BLaER1 (cell line): Measurements from ENCODE around the gene NLRC5.

Experiments
- H3K27ac ChIP-seq: shearing (Covaris generic); formaldehyde crosslinking; 2 replicates; pipeline ENCODE4 v1.8.1; 2022
- H3K27me3 ChIP-seq: shearing (Covaris generic); formaldehyde crosslinking; 2 replicates; pipeline ENCODE4 v1.8.1; 2022
- H3K36me3 ChIP-seq: shearing (Covaris generic); formaldehyde crosslinking; 2 replicates; pipeline ENCODE4 v1.8.1; 2022
- H3K4me1 ChIP-seq: shearing (Covaris generic); formaldehyde crosslinking; 2 replicates; pipeline ENCODE4 v1.8.1; 2022
- H3K4me2 ChIP-seq: shearing (Covaris generic); formaldehyde crosslinking; 2 replicates; pipeline ENCODE4 v1.8.1; 2022
- H3K4me3 ChIP-seq: shearing (Covaris generic); formaldehyde crosslinking; 2 replicates; pipeline ENCODE4 v1.8.1; 2022
- H3K9ac ChIP-seq: shearing (Covaris generic); formaldehyde crosslinking; 2 replicates; pipeline ENCODE4 v1.8.1; 2022
- H3K9me3 ChIP-seq: shearing (Covaris generic); formaldehyde crosslinking; 2 replicates; pipeline ENCODE4 v1.8.1; 2022
- H4K20me1 ChIP-seq: shearing (Covaris generic); formaldehyde crosslinking; 2 replicates; pipeline ENCODE4 v1.8.1; 2022
- Cebpa-rat ChIP-seq: shearing (Covaris generic); IDR thresholded peaks from 2 replicates; pipeline ENCODE4 v1.8.1; 2022

Gene NLRC5

DNA sequence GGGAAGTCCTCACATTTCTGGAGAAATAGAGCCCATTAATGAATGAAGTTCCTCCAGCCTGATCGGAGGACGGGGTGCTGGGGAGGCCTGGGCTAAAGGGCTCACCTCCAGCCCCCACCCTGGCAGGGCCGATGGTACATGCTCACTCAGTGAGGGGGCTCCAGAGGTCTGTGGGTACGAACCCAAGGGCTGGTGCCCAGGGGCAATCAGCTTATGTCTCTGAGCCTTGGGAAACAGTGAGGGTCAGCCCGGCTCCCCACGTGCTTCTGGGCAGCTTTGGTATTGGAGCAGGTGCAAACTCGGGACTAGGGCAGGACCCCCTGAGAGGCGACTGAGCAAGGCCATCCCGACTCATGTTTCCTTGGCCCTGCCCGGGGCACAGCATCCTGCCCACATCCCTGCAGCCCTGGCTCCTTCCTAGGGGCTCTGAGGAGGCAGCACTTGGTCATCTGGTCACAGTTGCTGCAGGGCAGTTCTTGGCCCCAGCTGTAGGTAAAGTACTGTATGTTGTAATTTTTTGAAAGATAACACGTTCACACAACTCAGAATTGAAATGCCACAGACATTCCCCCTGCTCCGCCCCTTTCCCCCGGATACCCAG is 28.6 kb upstream of the NLRC5 start:
- TF ChIP-seq Cebpa-rat: no peak
- Histone ChIP-seq H3K4me2 (no peak overlapping the region), H3K4me3 (no peak overlapping the region)

DNA sequence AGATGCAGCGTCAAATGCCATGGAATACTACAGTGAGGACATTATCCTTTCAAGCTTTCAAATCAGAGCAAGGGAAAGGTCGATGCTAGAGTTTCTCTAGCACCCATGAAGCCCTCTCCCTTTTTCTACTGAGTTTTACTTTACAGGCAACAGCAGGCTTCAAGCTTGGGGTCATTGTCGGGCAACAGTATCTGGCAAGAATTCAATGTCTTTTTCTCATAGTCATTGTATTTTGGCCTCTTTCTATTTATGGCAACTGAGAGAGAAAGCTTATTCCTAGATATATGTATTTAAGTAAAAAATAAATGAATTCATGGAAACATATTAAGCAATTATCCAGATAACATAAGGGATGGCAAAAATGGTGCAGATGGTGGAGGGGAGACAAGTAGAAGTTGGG is 28.0 kb upstream of the NLRC5 start:
- H4K20me1 ChIP-seq: no peaks in the 10 kb centered on the region
- TF ChIP-seq Cebpa-rat: no peak
- peak overlapping the region; percentile 39 for H3K4me2 ChIP-seq
- no peaks in the 10 kb centered on the region for H3K36me3 ChIP-seq
- H3K27me3 ChIP-seq: no peaks in the 10 kb centered on the region
- no peak overlapping the region for H3K27ac ChIP-seq
- no peaks in the 10 kb centered on the region for H3K9me3 ChIP-seq
- no peak overlapping the region for H3K4me3 ChIP-seq
- no peak overlapping the region for H3K9ac ChIP-seq
- H3K4me1 ChIP-seq: peaks cover 42% of the 10 kb centered on the region

More for the DNA sequence above, 28.6 kb upstream of the NLRC5 start:
- Histone ChIP-seq H4K20me1 (no peaks in the 10 kb centered on the region), H3K9me3 (no peaks in the 10 kb centered on the region), H3K9ac (no peak overlapping the region), H3K4me1 (peaks cover 36% of the 10 kb centered on the region), H3K27me3 (no peaks in the 10 kb centered on the region), H3K36me3 (no peaks in the 10 kb centered on the region), H3K27ac (no peak overlapping the region)

DNA sequence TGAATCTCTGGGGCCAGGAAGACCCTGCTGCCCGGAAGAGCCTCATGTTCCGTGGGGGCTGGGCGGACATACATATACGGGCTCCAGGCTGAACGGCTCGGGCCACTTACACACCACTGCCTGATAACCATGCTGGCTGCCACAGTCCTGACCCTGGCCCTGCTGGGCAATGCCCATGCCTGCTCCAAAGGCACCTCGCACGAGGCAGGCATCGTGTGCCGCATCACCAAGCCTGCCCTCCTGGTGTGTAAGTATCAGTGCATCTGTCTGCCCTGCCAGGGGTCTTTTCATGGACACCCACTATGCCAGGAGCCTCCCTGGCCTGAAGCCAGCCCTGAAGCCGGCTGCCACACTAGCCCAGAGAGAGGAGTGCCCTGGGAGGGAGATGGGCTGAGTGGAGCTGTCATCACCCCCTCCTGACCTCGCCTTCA is 27.5 kb upstream of the NLRC5 start, which contains the start of gene CETP:
CETP (plus strand) TSS at position 100 of the 431 bp plus-strand sequence; CDS start at position 130, 30 bp downstream.
- H3K9me3 ChIP-seq: no peaks in the 10 kb centered on the region
- H3K4me3 ChIP-seq: no peak within 1 kb of the TSS
- H3K36me3 ChIP-seq: no peaks in the 10 kb centered on the region
- TF ChIP-seq Cebpa-rat: no peak
- no peaks in the 10 kb centered on the region for H3K27me3 ChIP-seq
- no peak within 1 kb of the TSS for H3K9ac ChIP-seq
- H3K27ac ChIP-seq: no peak within 1 kb of the TSS
- peak within 1 kb of the TSS; percentile 39 for H3K4me2 ChIP-seq
- no peaks in the 10 kb centered on the region for H4K20me1 ChIP-seq
- peaks cover 42% of the 10 kb centered on the region for H3K4me1 ChIP-seq

DNA sequence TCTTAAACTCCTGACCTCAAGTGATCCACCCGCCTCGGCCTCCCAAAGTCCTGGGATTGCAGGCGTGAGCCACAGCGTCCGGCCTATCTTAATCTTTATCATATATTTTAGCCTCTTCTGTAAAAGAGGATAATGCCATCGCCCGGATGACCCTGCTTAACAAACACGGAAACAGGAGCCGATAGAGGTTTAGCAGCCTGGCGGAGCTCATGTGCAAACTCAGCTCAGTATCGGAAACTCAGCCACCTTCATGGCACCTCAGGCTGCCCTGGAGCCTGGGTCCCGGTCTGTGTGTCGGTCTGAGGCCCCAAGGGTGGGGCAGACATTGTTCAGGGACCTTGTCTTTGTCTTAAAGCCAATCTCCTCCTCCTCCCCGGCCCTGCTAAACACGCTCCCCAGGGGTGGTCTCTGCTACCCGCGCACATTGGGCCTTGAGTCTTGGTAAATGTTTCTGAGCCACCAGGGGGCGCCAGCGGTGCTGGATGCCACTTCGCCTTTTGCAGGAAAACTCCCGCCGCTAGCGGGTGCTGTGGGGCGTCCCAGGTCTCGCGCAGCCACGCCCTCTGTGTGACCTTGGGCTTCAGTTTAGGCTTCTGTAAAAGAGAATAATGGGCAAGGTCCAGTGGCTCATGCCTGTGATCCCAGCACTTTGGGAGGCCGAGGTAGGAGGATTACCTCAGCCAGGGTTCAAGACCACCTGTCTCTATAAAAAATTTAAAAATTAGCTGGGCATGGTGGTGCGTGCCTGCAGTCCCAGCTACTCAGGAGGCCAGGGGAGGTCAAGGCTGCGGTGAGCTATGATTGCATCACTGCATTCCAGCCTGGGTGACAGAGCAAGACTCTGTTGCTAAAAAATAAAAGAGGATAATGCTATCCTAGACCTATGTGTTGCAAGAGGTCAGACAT is 24.9 kb upstream of the NLRC5 start:
- Histone ChIP-seq H3K4me2 (peak overlapping the region; percentile 69), H4K20me1 (no peaks in the 10 kb centered on the region), H3K4me1 (peaks cover 37% of the 10 kb centered on the region), H3K4me3 (no peak overlapping the region), H3K9me3 (no peaks in the 10 kb centered on the region), H3K9ac (no peak overlapping the region; the same call in 1 of the 2 replicates), H3K27ac (peak overlapping the region; percentile 72; the same call in 1 of the 2 replicates), H3K36me3 (no peaks in the 10 kb centered on the region), H3K27me3 (no peaks in the 10 kb centered on the region)
- TF ChIP-seq Cebpa-rat: no peak

DNA sequence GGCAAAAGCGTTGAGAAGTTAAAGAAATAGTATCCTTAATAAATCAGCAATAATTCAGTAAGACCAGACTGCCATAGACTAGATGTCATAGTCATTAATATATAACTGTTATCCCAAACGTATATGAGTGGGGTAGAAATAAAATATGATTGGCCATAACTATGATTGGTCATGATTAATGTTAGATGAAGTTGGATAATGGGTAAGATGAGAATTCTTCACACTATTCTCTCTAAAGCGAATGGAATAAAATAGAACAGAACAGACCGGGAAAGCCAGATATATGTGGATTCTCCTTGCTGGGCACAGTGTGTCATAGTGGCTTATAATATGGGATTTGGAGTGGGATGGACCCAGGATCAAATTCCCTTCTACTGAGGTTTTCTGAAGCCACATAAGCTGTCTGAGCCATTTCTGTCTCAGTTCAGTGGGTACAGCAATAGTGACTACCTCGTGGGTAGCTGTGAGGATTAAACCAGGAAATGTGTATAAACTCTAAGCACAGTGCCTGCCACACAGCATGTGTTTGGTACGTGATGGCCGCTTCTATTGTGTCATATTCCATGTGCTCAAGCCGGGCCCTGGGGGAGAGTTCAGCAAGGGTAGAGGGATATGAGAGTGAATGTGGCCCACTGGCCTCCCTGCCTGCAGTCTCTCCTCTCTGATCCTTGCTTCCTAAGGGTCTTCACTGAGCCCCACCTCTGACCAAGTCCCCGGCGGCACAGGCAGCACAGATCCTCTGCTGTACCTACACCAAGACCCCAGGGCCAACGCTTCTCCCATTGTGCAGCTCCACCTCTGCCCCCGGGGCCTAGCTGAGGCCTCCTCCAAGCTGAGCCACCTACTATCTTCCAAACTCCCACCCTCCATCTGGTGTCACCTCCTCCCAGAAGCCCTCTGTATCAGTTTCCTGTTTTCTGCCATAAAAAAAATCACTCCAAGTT is 23.9 kb upstream of the NLRC5 start:
- H3K4me2 ChIP-seq: peak overlapping the region; percentile 69
- H3K36me3 ChIP-seq: no peaks in the 10 kb centered on the region
- no peaks in the 10 kb centered on the region for H4K20me1 ChIP-seq
- no peaks in the 10 kb centered on the region for H3K27me3 ChIP-seq
- H3K9me3 ChIP-seq: no peaks in the 10 kb centered on the region
- peaks cover 39% of the 10 kb centered on the region for H3K4me1 ChIP-seq
- TF ChIP-seq Cebpa-rat: no peak
- peak overlapping the region; percentile 57 for H3K9ac ChIP-seq
- no peak overlapping the region for H3K4me3 ChIP-seq
- H3K27ac ChIP-seq: peak overlapping the region; percentile 85

DNA sequence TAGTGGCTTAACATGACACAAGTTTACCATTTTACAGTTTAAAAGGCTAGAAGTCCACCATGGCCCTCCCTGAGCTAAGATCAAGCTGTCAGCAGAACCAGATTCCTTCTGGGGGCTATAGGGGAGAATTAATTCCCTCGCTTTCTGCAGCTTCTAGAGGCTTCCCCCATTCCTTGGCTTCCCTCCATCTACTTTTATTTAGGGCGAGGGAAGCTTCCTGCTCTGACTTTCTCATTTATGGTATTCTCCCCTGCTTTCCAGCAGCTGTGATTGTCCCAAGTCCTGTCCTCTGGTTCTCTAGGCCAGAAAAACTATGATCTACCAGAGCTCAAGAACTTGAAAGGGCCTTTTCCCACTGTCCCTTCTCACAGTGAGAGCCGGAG is 23.3 kb upstream of the NLRC5 start:
- Histone ChIP-seq H3K27me3 (no peaks in the 10 kb centered on the region), H3K9me3 (no peaks in the 10 kb centered on the region), H3K4me3 (no peak overlapping the region), H3K4me2 (peak overlapping the region; percentile 69), H3K4me1 (peaks cover 46% of the 10 kb centered on the region), H3K27ac (peak overlapping the region; percentile 85), H3K9ac (peak overlapping the region; percentile 57), H4K20me1 (no peaks in the 10 kb centered on the region), H3K36me3 (no peaks in the 10 kb centered on the region)
- no peak for TF ChIP-seq Cebpa-rat

DNA sequence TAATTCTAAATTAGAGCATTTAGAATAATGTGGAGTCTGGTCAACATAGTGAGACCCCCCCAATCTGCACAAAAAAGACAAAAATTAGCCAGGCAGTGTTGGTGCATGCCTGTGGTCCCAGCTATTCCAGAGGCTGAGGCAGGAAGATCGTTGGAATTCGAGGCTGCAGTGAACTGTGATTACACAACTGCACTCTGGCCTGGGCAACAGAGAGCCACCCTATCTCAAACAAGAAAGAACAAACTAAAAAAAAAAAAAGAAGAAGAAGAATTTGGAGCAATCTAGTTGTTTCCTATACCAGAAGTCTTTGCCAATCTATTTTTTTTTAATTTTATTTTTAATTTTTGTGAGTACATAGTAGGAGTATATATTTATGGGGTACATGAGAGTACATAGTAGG is 21.6 kb upstream of the NLRC5 start:
- Histone ChIP-seq H3K27ac (no peak overlapping the region), H3K27me3 (no peaks in the 10 kb centered on the region), H3K4me3 (no peak overlapping the region), H3K4me1 (peaks cover 52% of the 10 kb centered on the region), H3K9ac (no peak overlapping the region), H3K4me2 (no peak overlapping the region), H4K20me1 (no peaks in the 10 kb centered on the region), H3K36me3 (no peaks in the 10 kb centered on the region), H3K9me3 (no peaks in the 10 kb centered on the region)
- TF ChIP-seq Cebpa-rat: no peak

DNA sequence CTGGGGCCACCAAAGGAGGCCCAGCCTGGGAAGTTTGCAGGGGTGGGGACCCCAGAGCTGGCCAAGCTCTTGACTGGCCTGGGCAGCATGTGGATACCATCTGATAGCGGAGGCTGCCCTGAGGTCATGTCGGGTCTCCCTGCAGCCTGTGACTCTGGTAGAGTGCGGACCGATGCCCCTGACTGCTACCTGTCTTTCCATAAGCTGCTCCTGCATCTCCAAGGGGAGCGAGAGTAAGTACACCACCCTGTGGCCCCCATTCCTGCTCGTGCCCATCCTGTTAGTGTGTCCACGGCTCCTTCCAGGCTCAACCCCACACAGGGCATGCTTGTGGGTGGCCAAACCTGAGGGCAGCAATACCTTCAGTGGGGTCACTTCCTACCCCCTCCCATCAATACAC is 19.6 kb upstream of the NLRC5 start:
- Histone ChIP-seq H3K9me3 (no peaks in the 10 kb centered on the region), H3K4me2 (no peak overlapping the region), H4K20me1 (no peaks in the 10 kb centered on the region), H3K36me3 (no peaks in the 10 kb centered on the region), H3K4me3 (no peak overlapping the region), H3K27me3 (no peaks in the 10 kb centered on the region), H3K4me1 (peaks cover 64% of the 10 kb centered on the region), H3K27ac (peak overlapping the region; percentile 35; the same call in 1 of the 2 replicates), H3K9ac (no peak overlapping the region)
- TF ChIP-seq Cebpa-rat: no peak

DNA sequence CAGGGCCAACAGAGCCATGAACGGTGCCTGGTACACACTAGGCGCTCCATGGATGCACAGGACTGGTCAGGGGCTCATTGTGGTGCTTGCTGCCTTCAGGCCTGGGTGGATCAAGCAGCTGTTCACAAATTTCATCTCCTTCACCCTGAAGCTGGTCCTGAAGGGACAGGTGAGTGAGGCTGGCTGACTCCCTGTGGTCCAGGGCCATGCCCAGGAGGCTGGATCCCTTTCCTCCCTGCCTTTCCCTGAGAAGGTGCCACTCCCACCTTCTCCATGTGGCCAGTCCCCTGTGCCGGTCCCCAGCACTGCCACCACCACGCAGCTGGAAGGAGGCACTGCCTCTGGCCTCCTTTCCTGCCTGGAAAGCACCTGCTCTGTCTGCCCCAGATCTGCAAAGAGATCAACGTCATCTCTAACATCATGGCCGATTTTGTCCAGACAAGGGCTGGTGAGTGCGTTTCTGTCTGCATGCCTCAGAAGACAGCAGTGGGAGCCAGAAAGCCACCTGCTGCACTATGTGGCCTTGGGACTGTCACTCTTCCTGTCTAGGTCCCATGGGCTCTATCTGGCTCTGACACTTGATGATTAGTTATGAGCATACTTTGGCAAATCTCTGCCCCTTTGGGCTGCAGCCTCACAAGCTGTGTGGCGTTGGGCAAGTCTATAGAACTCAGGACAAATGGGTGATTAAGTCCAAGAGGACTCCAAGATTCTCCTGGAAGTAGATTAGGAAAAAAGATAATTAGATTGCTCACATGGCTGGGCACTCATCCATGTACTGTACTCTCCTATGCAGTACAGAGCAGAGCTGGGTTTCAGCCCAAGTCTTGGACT is 18.2 kb upstream of the NLRC5 start:
- Histone ChIP-seq H3K27ac (peak overlapping the region; percentile 77), H3K9ac (peak overlapping the region; percentile 34; the same call in 1 of the 2 replicates)
- TF ChIP-seq Cebpa-rat: no peak

More for the DNA sequence above, 18.2 kb upstream of the NLRC5 start:
- Histone ChIP-seq H3K36me3 (no peaks in the 10 kb centered on the region), H3K27me3 (no peaks in the 10 kb centered on the region), H4K20me1 (no peaks in the 10 kb centered on the region), H3K4me3 (no peak overlapping the region), H3K9me3 (no peaks in the 10 kb centered on the region), H3K4me2 (peak overlapping the region; percentile 75), H3K4me1 (peaks cover 59% of the 10 kb centered on the region)
